SK-N-SH treated with all-trans-retinoic acid at 6 μM for 48 hours (cell line): Measurements from ENCODE around the gene BCR.

Experiments
- CREB5 ChIP-seq: fragments of 250-450 bp; sonication (Bioruptor Pico); IDR thresholded peaks from 2 replicates; pipeline ENCODE4 v1.5.1; 2020; ENCODE audit warnings: low read depth, mild to moderate bottlenecking, moderate library complexity
- PATZ1 ChIP-seq: fragments of 250-450 bp; sonication (Bioruptor Pico); IDR thresholded peaks from 2 replicates; pipeline ENCODE4 v1.8.0; 2020; ENCODE audit warnings: mild to moderate bottlenecking, moderate library complexity, borderline replicate concordance
- POU6F1 ChIP-seq: fragments of 250-450 bp; sonication (Bioruptor Pico); IDR thresholded peaks from 2 replicates; pipeline ENCODE4 v1.8.0; 2021; ENCODE audit warnings: low read depth, mild to moderate bottlenecking, moderate library complexity, borderline replicate concordance
- RARB ChIP-seq: fragments of 250-450 bp; sonication (Bioruptor Pico); IDR thresholded peaks from 2 replicates; pipeline ENCODE4 v1.8.0; 2021; ENCODE audit warnings: mild to moderate bottlenecking, moderate library complexity
- TCF4 ChIP-seq: fragments of 250-450 bp; sonication (Bioruptor Pico); IDR thresholded peaks from 2 replicates; pipeline ENCODE4 v1.8.0; 2021; ENCODE audit warnings: mild to moderate bottlenecking, moderate library complexity, borderline replicate concordance
- TOX ChIP-seq: fragments of 250-450 bp; sonication (Bioruptor Pico); IDR thresholded peaks from 2 replicates; pipeline ENCODE4 v1.8.0; 2021; ENCODE audit warnings: mild to moderate bottlenecking, moderate library complexity, borderline replicate concordance
- ZC3H10 ChIP-seq: fragments of 250-450 bp; sonication (Bioruptor Pico); IDR thresholded peaks from 2 replicates; pipeline ENCODE4 v1.5.1; 2021; ENCODE audit warnings: mild to moderate bottlenecking, moderate library complexity
- ZFP30 ChIP-seq: fragments of 450-650 bp; formaldehyde crosslinking; IDR thresholded peaks from 2 replicates; pipeline ENCODE4 v1.5.0; 2022; ENCODE audit warnings: mild to moderate bottlenecking, moderate library complexity
- ZNF70 ChIP-seq: fragments of 450-650 bp; formaldehyde crosslinking; IDR thresholded peaks from 2 replicates; pipeline ENCODE4 v1.5.0; 2020; ENCODE audit warnings: mild to moderate bottlenecking, moderate library complexity
- TF ChIP-seq, protein P1 (sequence below): fragments of 250-450 bp; sonication (Bioruptor Pico); IDR thresholded peaks from 2 replicates; pipeline ENCODE4 v1.5.1; 2021; ENCODE audit warnings: mild to moderate bottlenecking, moderate library complexity

DNA sequence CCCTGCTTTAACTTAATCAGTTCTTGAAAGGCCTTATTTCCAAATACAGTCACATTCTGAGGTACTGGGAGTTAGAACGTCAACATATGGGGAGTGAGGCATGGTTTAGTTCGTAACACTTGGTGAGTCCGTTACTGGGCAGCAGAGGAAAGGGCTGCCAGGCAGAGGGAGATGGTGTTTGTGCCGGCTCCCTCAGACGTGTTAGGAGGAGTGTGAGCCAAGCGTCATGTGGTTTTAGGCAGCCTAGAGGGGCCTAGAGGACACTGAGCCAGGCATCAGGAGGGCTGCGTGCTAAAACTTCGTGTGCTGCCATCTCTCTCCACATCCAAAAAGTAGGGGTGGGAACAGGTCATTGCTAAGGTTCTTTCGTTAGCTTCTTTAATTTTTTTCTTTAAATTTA is 10.2 kb downstream of the BCR start:
- TF ChIP-seq ZFP30 (CRISPR knock-in tag): no peak
- TF ChIP-seq PATZ1 (CRISPR knock-in tag): no peak
- TF ChIP-seq POU6F1 (CRISPR knock-in tag): no peak
- TF ChIP-seq TOX (CRISPR knock-in tag): no peak
- no peak for TF ChIP-seq CREB5
- TF ChIP-seq RARB (CRISPR knock-in tag): no peak
- no peak for TF ChIP-seq ZC3H10 (CRISPR knock-in tag)
- no peak for TF ChIP-seq TCF4
- no peak for TF ChIP-seq ZNF70 (CRISPR knock-in tag)
- TF ChIP-seq, protein P1, sequence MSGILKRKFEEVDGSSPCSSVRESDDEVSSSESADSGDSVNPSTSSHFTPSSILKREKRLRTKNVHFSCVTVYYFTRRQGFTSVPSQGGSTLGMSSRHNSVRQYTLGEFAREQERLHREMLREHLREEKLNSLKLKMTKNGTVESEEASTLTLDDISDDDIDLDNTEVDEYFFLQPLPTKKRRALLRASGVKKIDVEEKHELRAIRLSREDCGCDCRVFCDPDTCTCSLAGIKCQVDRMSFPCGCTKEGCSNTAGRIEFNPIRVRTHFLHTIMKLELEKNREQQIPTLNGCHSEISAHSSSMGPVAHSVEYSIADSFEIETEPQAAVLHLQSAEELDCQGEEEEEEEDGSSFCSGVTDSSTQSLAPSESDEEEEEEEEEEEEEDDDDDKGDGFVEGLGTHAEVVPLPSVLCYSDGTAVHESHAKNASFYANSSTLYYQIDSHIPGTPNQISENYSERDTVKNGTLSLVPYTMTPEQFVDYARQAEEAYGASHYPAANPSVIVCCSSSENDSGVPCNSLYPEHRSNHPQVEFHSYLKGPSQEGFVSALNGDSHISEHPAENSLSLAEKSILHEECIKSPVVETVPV (CRISPR knock-in tag): no peak
